HG03565 (cell line): ENCODE data around the gene ESPN.

Experiments
- ATAC-seq: cut with Tn5 transposase; IDR thresholded peaks from one replicate; pipeline ENCODE4 v1.9.1; 2021; ENCODE audit warnings: mild to moderate bottlenecking, moderate library complexity; ENCODE audit not compliant: unreplicated experiment

ESPN gene

GRCh38 chr1:6408023-6408422 is 16.6 kb upstream of the ESPN start:
- no peak for ATAC-seq

- ATAC-seq, result no peak
Observed at GRCh38 chr1:6409053-6409452, 15.5 kb upstream of the ESPN start.

GRCh38 chr1:6409733-6410132 is 14.8 kb upstream of the ESPN start:
- ATAC-seq, result no peak

GRCh38 chr1:6410248-6410893 is 14.2 kb upstream of the ESPN start:
- no peak for ATAC-seq

- ATAC-seq, result no peak
Observed at GRCh38 chr1:6412896-6413295, 11.7 kb upstream of the ESPN start.

- peak; percentile 51 for ATAC-seq
Observed at GRCh38 chr1:6414443-6414844, 10.1 kb upstream of the ESPN start.

GRCh38 chr1:6414881-6415626 is 9.5 kb upstream of the ESPN start:
- no peak for ATAC-seq

- no peak for ATAC-seq
Observed at GRCh38 chr1:6416295-6416656, 8.3 kb upstream of the ESPN start.

- ATAC-seq, result no peak
Observed at GRCh38 chr1:6416906-6417305, 7.7 kb upstream of the ESPN start.

GRCh38 chr1:6417961-6418667 is 6.5 kb upstream of the ESPN start:
- ATAC-seq, result no peak

GRCh38 chr1:6418668-6419396 is 5.7 kb upstream of the ESPN start:
- ATAC-seq, result no peak

- ATAC-seq, result no peak
Observed at GRCh38 chr1:6419397-6419803, 5.2 kb upstream of the ESPN start.

- ATAC-seq, result no peak
Observed at GRCh38 chr1:6419804-6420453, 4.6 kb upstream of the ESPN start, which contains the start of gene HES2. Gene HES2 (minus strand): TSS chr1:6419919. CDS start chr1:6419820, 99 bp downstream.

GRCh38 chr1:6420454-6421042 is 4.0 kb upstream of the ESPN start:
- ATAC-seq, result no peak

- ATAC-seq, result no peak
Observed at GRCh38 chr1:6421266-6421665, 3.3 kb upstream of the ESPN start.

GRCh38 chr1:6423321-6423999 is 1.1 kb upstream of the ESPN start:
- ATAC-seq, result no peak

GRCh38 chr1:6424000-6424565 is 493 bp upstream of the ESPN start:
- no peak for ATAC-seq

GRCh38 chr1:6425658-6426057 is 1.1 kb downstream of the ESPN start:
- no peak for ATAC-seq

- no peak for ATAC-seq
Observed at GRCh38 chr1:6426277-6426971, 1.8 kb downstream of the ESPN start.
